LNCaP clone FGC (cell line): ENCODE measurements around the gene DMAC2L.

Source experiments
- DNase-seq: peaks from one replicate; pipeline ENCODE4 v3.0.0-alpha.2; 2011; ENCODE audit warnings: low read depth
- H3K4me3 ChIP-seq: 2 replicates; pipeline ENCODE4 v1.5.1; 2011; ENCODE audit warnings: mild to moderate bottlenecking, low read depth, low read length, control low read depth
- TF ChIP-seq, protein P1 (sequence below): IDR thresholded peaks from 2 replicates; pipeline ENCODE4 v1.5.1; 2012; ENCODE audit warnings: mild to moderate bottlenecking; ENCODE audit not compliant: control insufficient read depth, insufficient read depth; ENCODE audit errors: extremely low read depth

Gene DMAC2L

DNA sequence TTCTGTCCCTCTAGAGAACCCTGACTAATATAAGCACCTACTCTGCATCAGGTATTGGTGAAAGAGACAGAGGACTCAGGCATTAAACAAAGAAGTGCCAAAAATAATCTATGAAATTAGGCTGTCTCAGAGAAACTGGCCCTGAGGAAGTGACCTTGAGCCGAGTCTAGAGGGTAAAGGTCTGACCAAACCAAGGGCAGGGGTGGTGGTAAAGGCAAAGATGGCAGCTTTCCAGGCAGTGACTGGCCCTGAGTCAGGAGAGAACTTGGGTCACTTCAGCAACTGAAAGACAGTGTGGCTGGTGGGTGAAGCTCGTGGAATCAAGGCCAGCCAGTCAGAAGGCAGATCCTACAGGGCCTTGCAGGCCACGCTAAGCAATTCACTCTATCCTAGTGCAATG, 54.0 kb downstream of the DMAC2L start:
- no peak overlapping the region for H3K4me3 ChIP-seq
- DNase-seq, result no peak
- TF ChIP-seq, protein P1, sequence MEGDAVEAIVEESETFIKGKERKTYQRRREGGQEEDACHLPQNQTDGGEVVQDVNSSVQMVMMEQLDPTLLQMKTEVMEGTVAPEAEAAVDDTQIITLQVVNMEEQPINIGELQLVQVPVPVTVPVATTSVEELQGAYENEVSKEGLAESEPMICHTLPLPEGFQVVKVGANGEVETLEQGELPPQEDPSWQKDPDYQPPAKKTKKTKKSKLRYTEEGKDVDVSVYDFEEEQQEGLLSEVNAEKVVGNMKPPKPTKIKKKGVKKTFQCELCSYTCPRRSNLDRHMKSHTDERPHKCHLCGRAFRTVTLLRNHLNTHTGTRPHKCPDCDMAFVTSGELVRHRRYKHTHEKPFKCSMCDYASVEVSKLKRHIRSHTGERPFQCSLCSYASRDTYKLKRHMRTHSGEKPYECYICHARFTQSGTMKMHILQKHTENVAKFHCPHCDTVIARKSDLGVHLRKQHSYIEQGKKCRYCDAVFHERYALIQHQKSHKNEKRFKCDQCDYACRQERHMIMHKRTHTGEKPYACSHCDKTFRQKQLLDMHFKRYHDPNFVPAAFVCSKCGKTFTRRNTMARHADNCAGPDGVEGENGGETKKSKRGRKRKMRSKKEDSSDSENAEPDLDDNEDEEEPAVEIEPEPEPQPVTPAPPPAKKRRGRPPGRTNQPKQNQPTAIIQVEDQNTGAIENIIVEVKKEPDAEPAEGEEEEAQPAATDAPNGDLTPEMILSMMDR, result no peak

DNA sequence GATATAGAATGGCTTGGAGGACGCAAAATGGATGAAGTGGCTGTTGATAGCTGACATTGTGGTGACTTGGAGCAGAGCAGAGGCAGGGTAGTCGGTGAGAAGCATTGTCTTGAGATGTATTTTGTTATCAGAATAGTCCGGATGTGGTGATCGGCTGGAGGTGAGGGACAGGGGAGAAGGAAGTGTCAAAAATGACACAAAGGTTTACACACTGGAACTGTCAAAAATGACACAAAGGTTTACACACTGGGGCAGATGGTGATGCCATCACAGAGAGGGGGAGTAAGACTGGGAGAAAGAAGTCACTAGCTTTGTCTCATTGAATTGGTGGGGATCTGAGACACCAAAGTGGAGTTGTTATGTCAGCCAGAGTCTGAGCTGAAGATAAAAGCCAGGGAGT, 54.5 kb downstream of the DMAC2L start:
- no peak for DNase-seq
- H3K4me3 ChIP-seq, result no peak overlapping the region
- TF ChIP-seq, protein P1, result no peak

DNA sequence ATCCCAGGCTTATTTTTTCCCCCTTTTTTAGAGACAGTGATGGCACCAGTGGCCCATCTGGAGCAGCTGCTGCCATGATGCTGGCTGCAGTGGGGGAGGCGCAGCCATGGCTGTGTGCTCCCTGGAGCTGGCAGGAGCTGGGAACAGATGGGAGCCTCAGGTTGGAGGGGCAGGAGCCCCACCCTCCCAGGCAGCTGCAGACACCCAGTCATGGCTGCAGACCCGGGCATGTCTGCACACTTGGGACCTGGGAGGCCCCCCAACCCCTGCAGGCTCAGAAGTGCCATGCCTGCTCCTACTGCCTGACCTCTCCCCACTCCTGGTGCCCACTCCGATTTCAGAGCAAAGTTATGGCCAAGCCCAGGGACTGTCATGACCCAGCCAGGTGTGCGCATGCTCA, 59.4 kb downstream of the DMAC2L start:
- TF ChIP-seq, protein P1, result no peak
- H3K4me3 ChIP-seq, result no peak overlapping the region
- no peak for DNase-seq

DNA sequence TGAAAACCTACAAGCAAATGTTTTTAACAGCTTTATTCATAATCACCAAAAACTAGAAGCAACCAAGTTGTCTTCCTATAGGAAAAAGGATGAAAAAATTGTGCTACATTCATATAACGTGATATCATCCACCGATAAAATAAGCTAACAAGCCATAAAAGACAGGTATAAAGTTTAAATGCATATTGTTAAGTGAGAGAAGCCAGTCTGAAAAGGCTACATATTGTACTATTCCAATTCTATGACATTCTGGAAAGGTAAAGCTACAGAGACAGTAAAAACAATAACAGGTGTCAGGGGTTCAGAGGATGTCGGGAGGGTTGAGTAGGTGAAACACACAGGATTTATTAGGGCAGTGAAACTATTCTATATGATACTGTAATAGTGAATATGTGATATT, 61.8 kb downstream of the DMAC2L start:
- no peak overlapping the region for H3K4me3 ChIP-seq
- TF ChIP-seq, protein P1, result no peak
- no peak for DNase-seq

DNA sequence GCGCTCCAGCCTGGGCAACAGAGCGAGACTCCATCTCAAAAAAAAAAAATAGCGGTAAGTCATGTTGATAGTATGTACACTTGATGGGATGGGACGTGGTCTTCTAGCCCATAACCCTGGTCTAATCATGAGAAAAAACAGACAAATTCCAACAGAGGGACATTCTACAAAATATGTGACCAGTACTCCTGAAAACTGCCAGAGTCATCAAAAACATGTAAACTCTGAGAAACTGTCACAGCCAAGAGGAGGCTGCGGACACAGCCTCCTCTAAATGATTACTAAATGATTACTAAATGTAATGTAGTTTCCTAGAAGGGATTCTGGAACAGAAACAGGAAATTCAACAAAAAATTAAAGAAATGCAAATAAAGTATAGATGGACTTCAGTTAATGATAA, 63.6 kb downstream of the DMAC2L start:
- TF ChIP-seq, protein P1, result no peak
- DNase-seq, result no peak
- H3K4me3 ChIP-seq, result no peak overlapping the region
